ENCODE data around the gene UNC80.

Gene UNC80

DNA sequence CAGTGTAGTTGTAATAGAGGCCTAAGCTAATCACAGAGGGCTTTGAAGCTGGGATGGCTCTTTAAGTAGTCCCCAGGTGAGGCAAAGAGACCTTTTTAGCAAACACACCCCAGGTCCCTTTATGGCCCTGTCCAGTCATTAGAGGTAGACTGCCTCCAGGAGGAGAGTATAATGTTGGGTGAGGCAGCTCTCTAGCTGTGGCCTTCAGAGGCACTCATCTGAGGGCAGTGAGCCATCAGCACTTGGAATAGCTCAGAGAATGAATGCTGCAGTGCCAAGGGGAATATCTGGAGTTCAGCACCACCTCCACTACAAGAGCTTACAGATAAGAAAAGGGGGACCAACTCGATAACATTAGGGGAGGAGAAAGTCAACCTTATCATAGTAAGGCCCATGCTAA is 52.8 kb downstream of the UNC80 start:
- Mint-ChIP-seq H3K27ac (no peak overlapping the region), H3K4me1 (ENCODE audit: low read depth) (no peaks in the 10 kb centered on the region), H3K9me3 (no peaks in the 10 kb centered on the region), H3K27me3 (ENCODE audit: low read depth) (no peaks in the 10 kb centered on the region), H3K36me3 (ENCODE audit: low read depth) (no peaks in the 10 kb centered on the region), H3K4me3 (no peak overlapping the region)
- DNase-seq (ENCODE audit: low spot score) = no peak

DNA sequence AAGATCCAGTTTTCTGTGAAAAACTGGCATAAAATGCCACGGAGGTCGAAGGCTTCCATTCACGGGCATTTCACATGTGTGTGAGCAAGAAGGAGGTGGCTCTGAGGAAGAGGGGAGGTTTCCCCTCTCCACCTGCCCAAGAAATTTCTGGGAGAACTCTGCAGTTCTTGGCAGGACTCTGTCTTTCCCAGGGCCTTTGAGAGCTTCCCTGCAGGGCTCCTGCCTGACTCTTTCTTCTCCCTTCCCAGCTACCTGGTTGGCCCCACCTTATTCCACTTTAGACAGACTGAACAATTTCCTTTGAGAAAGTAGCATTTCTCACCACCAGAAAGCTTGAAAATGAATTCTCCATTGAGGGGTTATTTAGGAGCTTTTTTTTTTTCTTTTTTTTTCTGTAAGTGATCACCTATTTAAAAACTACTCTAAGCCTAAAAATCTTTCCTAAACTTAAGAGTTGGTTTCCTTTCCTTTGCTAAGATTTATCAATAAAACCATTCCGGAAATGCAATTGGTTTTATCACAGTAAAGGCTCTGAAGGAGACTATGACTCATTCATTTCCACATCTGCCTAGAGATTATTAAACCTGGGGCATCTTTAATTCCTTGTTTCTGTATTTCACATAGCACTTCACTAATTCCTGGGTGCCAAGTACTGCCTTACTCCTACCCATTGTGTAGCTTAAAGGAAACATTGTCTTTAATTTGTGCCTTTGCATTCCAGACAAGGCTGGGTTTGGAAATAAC is 59.3 kb downstream of the UNC80 start:
- Mint-ChIP-seq H3K27ac (no peak overlapping the region), H3K27me3 (ENCODE audit: low read depth) (no peaks in the 10 kb centered on the region), H3K4me3 (no peak overlapping the region), H3K9me3 (no peaks in the 10 kb centered on the region), H3K4me1 (ENCODE audit: low read depth) (no peaks in the 10 kb centered on the region), H3K36me3 (ENCODE audit: low read depth) (no peaks in the 10 kb centered on the region)
- DNase-seq (ENCODE audit: low spot score) = no peak

DNA sequence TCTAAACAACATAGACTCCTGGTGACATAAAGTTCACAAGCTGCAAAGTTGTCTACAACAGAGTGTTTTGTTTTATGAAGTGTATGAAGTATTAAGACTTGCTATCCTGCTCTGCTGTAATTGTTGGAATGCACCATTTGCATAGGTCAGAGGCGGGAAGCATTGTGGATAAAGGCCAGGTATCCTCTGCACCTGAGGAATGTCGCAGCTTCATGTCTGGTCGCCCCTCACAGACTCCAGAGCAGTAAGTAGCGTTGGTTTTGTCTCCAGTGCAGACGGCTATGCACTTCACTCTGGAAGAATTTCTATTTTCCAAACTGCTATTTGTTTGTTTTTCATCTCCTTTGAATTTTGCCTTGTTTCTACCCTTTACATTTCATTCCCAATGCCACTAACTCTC is 63.1 kb downstream of the UNC80 start:
- Mint-ChIP-seq H3K4me3 (no peak overlapping the region), H3K9me3 (no peaks in the 10 kb centered on the region), H3K4me1 (ENCODE audit: low read depth) (no peaks in the 10 kb centered on the region), H3K36me3 (ENCODE audit: low read depth) (no peaks in the 10 kb centered on the region), H3K27me3 (ENCODE audit: low read depth) (no peaks in the 10 kb centered on the region), H3K27ac (no peak overlapping the region)
- no peak for DNase-seq (ENCODE audit: low spot score)

DNA sequence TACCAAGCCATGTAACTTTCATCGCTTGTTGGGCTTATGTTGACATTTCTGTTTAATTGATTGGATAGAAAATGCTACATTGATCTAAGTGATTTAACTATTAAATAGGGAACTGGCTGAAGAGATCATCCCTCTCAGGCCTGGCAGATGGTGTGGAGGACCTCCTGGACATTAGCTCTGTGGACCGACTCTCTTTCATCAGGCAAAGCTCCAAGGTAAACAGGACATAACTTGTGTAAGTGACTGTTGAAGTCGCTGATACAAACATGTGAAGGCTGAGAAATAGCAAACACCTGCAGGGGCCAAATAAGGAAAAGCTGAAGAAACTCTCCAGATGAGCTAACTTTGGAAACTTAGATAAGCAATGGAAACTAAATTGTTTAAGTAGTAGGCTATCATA is 68.8 kb downstream of the UNC80 start:
- DNase-seq (ENCODE audit: low spot score) = no peak
- Mint-ChIP-seq H3K4me3 (no peak overlapping the region), H3K9me3 (no peaks in the 10 kb centered on the region), H3K4me1 (ENCODE audit: low read depth) (no peaks in the 10 kb centered on the region), H3K27me3 (ENCODE audit: low read depth) (no peaks in the 10 kb centered on the region), H3K27ac (no peak overlapping the region), H3K36me3 (ENCODE audit: low read depth) (no peaks in the 10 kb centered on the region)

DNA sequence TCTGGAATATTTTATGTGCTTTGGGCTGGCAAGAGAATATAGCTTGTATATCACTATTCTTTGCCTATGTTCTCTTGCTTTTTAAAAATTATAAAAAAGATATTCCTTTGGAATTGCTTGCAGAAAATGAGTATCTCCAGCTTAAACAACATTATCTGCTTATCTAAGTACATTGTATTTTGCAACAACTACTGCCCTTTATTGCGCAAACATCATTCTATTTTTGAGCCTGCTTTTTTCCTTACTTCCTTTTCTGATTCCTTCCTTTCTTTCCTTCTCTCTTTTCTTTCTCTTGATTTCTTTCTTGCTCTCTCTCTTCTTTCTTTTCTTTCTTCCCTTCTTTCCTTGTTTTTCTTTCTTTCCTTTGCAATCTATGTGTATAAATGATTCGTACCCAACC is 74.0 kb downstream of the UNC80 start:
- H3K36me3 Mint-ChIP-seq (ENCODE audit: low read depth) = no peaks in the 10 kb centered on the region
- H3K4me1 Mint-ChIP-seq (ENCODE audit: low read depth) = no peaks in the 10 kb centered on the region
- no peak overlapping the region for H3K4me3 Mint-ChIP-seq
- H3K27ac Mint-ChIP-seq = no peak overlapping the region
- DNase-seq (ENCODE audit: low spot score) = no peak
- H3K27me3 Mint-ChIP-seq (ENCODE audit: low read depth) = no peaks in the 10 kb centered on the region
- H3K9me3 Mint-ChIP-seq = no peaks in the 10 kb centered on the region

DNA sequence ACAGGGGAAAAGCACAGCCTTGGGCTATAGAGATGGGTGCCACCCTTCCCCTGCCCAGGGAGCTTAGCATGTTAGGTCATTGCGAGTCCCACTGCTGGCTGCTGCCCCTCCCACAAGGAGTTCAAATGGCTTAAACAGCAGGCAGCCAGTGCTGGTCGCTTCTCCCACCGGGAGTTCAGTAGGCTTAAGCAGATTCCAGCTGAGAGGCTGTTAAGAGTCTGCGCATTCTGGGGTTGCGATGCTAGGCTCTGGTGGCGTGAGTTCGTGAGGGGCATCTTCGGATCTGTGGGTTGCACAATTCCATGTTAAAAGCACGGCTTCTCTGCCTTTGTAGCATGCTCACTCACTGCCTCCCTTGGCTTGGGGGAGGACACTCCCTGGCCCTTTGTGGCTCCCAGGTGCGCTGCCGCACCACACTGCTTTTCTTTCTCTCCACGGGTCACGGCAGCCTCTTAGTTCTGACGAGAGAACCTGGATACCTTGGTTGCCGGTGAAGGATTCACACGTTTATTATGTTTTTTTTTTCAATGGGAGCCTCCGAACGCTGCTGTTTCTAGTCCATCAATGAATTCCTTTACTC is 93.2 kb downstream of the UNC80 start:
- no peaks in the 10 kb centered on the region for H3K9me3 Mint-ChIP-seq
- no peaks in the 10 kb centered on the region for H3K4me1 Mint-ChIP-seq (ENCODE audit: low read depth)
- no peak overlapping the region for H3K4me3 Mint-ChIP-seq
- H3K27ac Mint-ChIP-seq = no peak overlapping the region
- H3K36me3 Mint-ChIP-seq (ENCODE audit: low read depth) = no peaks in the 10 kb centered on the region
- no peak for DNase-seq (ENCODE audit: low spot score)
- H3K27me3 Mint-ChIP-seq (ENCODE audit: low read depth) = no peaks in the 10 kb centered on the region

DNA sequence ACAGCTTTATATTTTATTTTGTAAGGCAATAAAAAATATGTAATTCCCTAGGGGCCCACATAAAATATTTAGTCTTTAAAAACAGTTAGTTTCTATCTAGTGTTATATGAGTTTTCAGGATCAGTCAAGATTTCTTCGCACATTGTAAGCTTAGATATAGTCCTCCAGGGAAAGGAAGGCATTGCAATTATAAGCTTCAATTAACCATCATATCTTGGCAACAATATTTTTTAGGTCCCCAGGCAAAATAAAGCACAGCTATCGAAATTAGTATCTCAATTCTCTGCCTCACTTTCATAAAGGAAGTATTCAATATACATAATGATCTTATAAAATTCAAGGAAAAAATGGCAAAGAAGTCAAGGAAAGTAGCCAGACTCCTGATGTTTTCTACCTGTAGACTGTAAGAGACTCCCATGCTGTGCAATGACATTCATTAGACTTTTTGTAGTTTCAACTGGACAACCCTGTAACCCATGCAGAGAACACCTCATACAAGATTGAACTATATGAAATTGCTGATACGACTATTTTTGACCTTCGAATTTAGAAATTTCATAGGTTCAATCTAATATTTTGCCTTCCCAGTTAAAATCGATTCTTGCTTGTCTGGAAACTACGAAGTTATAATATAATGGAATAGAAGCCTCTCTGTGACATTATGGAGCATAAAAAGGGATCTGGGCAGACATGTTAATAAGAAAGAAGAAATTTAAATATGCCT is 96.8 kb downstream of the UNC80 start:
- no peaks in the 10 kb centered on the region for H3K4me1 Mint-ChIP-seq (ENCODE audit: low read depth)
- H3K36me3 Mint-ChIP-seq (ENCODE audit: low read depth) = no peaks in the 10 kb centered on the region
- H3K27me3 Mint-ChIP-seq (ENCODE audit: low read depth) = no peaks in the 10 kb centered on the region
- H3K9me3 Mint-ChIP-seq = no peaks in the 10 kb centered on the region
- H3K27ac Mint-ChIP-seq = no peak overlapping the region
- no peak overlapping the region for H3K4me3 Mint-ChIP-seq
- no peak for DNase-seq (ENCODE audit: low spot score)

DNA sequence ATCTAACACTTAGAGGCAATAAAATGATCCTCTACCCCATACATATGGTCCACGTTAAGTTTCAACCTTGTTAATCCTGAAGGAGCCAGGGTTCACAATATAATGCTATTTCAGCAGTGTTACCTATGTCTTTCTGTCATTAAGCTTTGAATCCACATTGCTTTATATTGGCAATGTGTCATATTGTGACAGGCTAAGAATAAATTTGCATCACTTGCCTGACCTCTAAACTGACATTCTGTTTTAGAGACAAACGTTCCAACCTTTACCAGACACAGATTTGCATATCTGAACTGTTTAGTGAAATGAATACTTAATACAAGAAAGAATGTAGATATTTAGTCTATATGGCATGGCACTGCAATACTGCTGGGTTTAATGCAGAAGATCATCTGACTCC is 98.4 kb downstream of the UNC80 start:
- Mint-ChIP-seq H3K4me3 (no peak overlapping the region), H3K27ac (no peak overlapping the region), H3K4me1 (ENCODE audit: low read depth) (no peaks in the 10 kb centered on the region), H3K36me3 (ENCODE audit: low read depth) (no peaks in the 10 kb centered on the region), H3K9me3 (no peaks in the 10 kb centered on the region), H3K27me3 (ENCODE audit: low read depth) (no peaks in the 10 kb centered on the region)
- DNase-seq (ENCODE audit: low spot score) = no peak

DNA sequence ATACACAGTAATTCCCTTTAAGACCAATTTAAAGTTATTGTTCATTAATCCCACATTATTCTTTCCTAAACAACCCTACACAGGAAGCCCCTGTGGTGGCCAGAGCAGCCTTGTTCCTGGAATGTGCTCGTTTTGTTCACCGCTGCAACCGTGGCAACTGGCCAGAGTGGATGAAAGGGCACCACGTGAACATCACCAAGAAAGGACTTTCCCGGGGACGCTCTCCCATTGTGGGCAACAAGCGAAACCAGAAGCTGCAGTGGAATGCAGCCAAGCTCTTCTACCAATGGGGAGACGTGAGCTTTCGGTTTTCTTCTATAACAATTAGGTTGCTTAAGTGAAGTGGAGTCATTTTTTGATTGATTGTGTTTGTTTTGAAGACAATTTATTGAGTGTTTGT is 101.0 kb downstream of the UNC80 start:
- no peak for DNase-seq (ENCODE audit: low spot score)
- no peaks in the 10 kb centered on the region for H3K4me1 Mint-ChIP-seq (ENCODE audit: low read depth)
- no peak overlapping the region for H3K4me3 Mint-ChIP-seq
- H3K27me3 Mint-ChIP-seq (ENCODE audit: low read depth) = no peaks in the 10 kb centered on the region
- no peaks in the 10 kb centered on the region for H3K36me3 Mint-ChIP-seq (ENCODE audit: low read depth)
- H3K27ac Mint-ChIP-seq = no peak overlapping the region
- H3K9me3 Mint-ChIP-seq = no peaks in the 10 kb centered on the region

DNA sequence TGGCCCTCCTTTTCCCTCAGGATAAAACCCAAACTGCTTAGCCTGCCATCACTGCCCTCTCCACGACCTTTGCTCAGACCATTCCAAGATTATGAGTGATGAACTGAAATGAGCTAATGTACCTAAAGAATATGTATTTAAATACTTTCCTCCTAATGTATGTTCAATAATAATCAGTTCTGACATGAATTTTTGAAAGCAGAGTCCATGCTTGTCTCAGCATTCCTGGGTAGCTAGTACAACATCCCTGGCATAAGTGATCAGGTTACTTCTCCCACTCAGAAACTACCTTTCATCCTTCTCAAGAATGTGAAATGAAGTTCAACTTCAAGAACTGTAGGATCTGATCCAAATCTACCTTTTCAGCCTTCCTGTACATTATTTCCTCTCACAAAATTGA is 103.6 kb downstream of the UNC80 start:
- Mint-ChIP-seq H3K36me3 (ENCODE audit: low read depth) (no peaks in the 10 kb centered on the region), H3K27me3 (ENCODE audit: low read depth) (no peaks in the 10 kb centered on the region), H3K4me3 (no peak overlapping the region), H3K9me3 (no peaks in the 10 kb centered on the region), H3K27ac (no peak overlapping the region), H3K4me1 (ENCODE audit: low read depth) (no peaks in the 10 kb centered on the region)
- DNase-seq (ENCODE audit: low spot score) = no peak

DNA sequence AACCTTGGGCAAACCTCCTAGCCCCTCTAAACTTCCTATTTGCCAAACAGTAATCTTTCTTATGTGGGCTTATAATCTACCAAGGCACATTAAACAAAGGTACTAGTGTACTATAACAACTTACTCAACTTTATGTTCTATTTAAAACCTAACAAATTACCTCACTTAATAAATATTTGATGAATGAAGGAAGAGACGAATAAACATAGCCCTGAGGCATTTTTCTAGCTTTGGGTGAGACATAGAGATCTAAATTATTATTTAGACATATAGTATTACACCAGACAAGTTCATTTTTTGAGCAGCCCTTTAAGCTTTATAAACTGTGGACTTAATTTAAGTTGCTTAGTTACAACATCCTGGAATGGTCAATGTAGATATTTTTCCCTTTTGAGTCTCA is 104.6 kb downstream of the UNC80 start:
- Mint-ChIP-seq H3K36me3 (ENCODE audit: low read depth) (no peaks in the 10 kb centered on the region), H3K27ac (no peak overlapping the region), H3K27me3 (ENCODE audit: low read depth) (no peaks in the 10 kb centered on the region), H3K9me3 (no peaks in the 10 kb centered on the region), H3K4me3 (no peak overlapping the region), H3K4me1 (ENCODE audit: low read depth) (no peaks in the 10 kb centered on the region)
- no peak for DNase-seq (ENCODE audit: low spot score)

DNA sequence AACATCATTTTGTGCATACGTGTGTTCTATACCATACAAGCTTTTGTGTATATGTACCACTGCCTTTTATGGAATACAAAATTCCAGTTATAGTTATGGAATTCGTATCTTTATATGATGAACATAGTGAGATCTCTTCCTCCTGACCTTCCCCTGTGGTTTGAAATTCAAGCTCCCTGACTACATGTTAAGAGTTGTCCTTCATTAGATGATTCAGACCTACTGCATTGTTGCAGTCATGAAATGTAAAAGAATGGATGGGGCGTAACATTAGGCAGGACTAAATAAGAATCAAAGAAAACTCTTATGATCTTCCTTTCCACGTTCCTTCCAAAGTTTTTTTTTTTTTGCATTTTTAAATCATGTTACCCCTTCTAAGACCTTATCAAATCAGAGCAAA is 107.1 kb downstream of the UNC80 start:
- Mint-ChIP-seq H3K36me3 (ENCODE audit: low read depth) (no peaks in the 10 kb centered on the region), H3K4me1 (ENCODE audit: low read depth) (no peaks in the 10 kb centered on the region), H3K27me3 (ENCODE audit: low read depth) (no peaks in the 10 kb centered on the region), H3K27ac (no peak overlapping the region), H3K4me3 (no peak overlapping the region), H3K9me3 (no peaks in the 10 kb centered on the region)
- no peak for DNase-seq (ENCODE audit: low spot score)

DNA sequence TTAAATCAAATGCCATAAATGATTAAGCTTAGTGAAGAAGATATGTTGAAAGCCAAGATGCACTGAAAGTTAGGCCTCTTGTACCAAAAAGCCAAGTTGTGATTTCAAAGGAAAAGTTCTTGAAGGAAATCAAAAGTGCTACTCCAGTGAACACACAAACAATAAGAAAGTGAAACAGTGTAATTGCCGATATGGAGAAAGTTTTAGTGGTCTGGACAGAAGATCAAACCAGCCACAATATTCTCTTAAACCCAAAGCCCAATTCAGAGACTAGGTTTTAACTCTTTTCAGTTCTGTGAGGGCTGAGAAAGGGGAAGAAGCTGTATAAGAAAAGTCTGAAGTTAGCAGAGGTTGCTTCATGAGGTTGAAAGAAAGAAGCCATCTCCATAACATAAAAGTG is 129.0 kb downstream of the UNC80 start:
- H3K27ac Mint-ChIP-seq = no peak overlapping the region
- H3K9me3 Mint-ChIP-seq = no peaks in the 10 kb centered on the region
- H3K36me3 Mint-ChIP-seq (ENCODE audit: low read depth) = no peaks in the 10 kb centered on the region
- H3K4me3 Mint-ChIP-seq = no peak overlapping the region
- H3K4me1 Mint-ChIP-seq (ENCODE audit: low read depth) = no peaks in the 10 kb centered on the region
- no peak for DNase-seq (ENCODE audit: low spot score)
- H3K27me3 Mint-ChIP-seq (ENCODE audit: low read depth) = peaks cover 3% of the 10 kb centered on the region

DNA sequence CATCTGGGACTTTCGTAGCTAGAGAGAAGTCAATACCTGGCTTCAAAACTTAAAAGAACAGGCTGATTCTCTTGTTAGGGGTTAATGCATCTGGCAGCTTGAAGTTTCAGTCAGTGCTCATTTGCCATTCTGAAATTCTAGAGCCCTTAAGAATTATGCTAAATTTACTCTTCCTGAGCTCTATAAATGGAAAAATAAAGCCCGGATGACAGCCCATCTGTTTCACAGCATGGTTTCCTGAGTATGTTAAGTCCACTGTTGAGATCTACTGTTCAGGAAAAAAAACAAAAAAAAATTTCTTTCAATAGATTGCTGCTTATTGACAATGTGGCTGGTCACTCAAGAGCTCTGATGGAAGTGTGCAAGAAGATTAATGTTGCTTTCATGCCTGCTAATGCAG is 129.5 kb downstream of the UNC80 start:
- H3K27ac Mint-ChIP-seq = no peak overlapping the region
- H3K4me1 Mint-ChIP-seq (ENCODE audit: low read depth) = no peaks in the 10 kb centered on the region

More for the DNA sequence above, 129.5 kb downstream of the UNC80 start:
- peaks cover 3% of the 10 kb centered on the region for H3K27me3 Mint-ChIP-seq (ENCODE audit: low read depth)
- no peak overlapping the region for H3K4me3 Mint-ChIP-seq
- H3K9me3 Mint-ChIP-seq = no peaks in the 10 kb centered on the region
- no peaks in the 10 kb centered on the region for H3K36me3 Mint-ChIP-seq (ENCODE audit: low read depth)
- no peak for DNase-seq (ENCODE audit: low spot score)
